GM19467 (cell line): ENCODE data around the gene SMO.
"Not testable (repeated sequence)": the region's sequence is repeated elsewhere in the genome, so short reads cannot be mapped to it uniquely, and the experiment has no call there.

Experiments used
- ATAC-seq: cut with Tn5 transposase; IDR thresholded peaks from one replicate; pipeline ENCODE4 v1.9.1; 2021; ENCODE audit warnings: mild to moderate bottlenecking, moderate library complexity; ENCODE audit not compliant: unreplicated experiment

SMO gene

GRCh38 chr7:129169171-129169671, 19.2 kb upstream of the SMO start:
- ATAC-seq, result no peak

- peak; percentile 47 for ATAC-seq
Measured at GRCh38 chr7:129169686-129170440, 18.6 kb upstream of the SMO start.

GRCh38 chr7:129170441-129171021, 17.9 kb upstream of the SMO start:
- no peak for ATAC-seq

- not testable (repeated sequence) for ATAC-seq
Measured at GRCh38 chr7:129173861-129174260, 14.6 kb upstream of the SMO start.

- no peak for ATAC-seq
Measured at GRCh38 chr7:129176916-129177710, 11.3 kb upstream of the SMO start.

- ATAC-seq, result no peak
Measured at GRCh38 chr7:129184981-129185670, 3.3 kb upstream of the SMO start.

- no peak for ATAC-seq
Measured at GRCh38 chr7:129186749-129187260, 1.6 kb upstream of the SMO start.

- no peak for ATAC-seq
Measured at GRCh38 chr7:129187681-129188371, 607 bp upstream of the SMO start.

GRCh38 chr7:129188892-129189660, 643 bp downstream of the SMO start:
- ATAC-seq, result no peak

- no peak for ATAC-seq
Measured at GRCh38 chr7:129189661-129190310, 1.4 kb downstream of the SMO start.

- no peak for ATAC-seq
Measured at GRCh38 chr7:129191272-129191671, 2.8 kb downstream of the SMO start.

GRCh38 chr7:129193892-129194291, 5.5 kb downstream of the SMO start:
- no peak for ATAC-seq

GRCh38 chr7:129197771-129198170, 9.3 kb downstream of the SMO start:
- no peak for ATAC-seq

GRCh38 chr7:129199406-129199805, 11.0 kb downstream of the SMO start:
- no peak for ATAC-seq

- no peak for ATAC-seq
Measured at GRCh38 chr7:129202058-129202777, 13.8 kb downstream of the SMO start.

- ATAC-seq, result no peak
Measured at GRCh38 chr7:129203050-129203741, 14.8 kb downstream of the SMO start.

GRCh38 chr7:129205126-129205818, 16.8 kb downstream of the SMO start:
- no peak for ATAC-seq
